MM.1S (cell line): ENCODE results near the gene CHRNE.

Experiments used
- CTCF ChIP-seq: fragments of 300-600 bp; sonication (generic); IDR thresholded peaks from 2 replicates; pipeline ENCODE4 v1.5.1; 2016; ENCODE audit warnings: antibody characterized with exemption, low read length, mixed read lengths
- EZH2 ChIP-seq: fragments of 300-600 bp; sonication (generic); optimal IDR thresholded peaks from 2 replicates; pipeline ENCODE3; 2017; ENCODE audit warnings: low read depth, mild to moderate bottlenecking, antibody characterized with exemption, low read length, mixed read lengths
- EZH2phosphoT487 ChIP-seq: fragments of 300-600 bp; sonication (generic); IDR thresholded peaks from 2 replicates; pipeline ENCODE4 v1.6.1; 2018; ENCODE audit warnings: antibody characterized with exemption, low read length

- TF ChIP-seq CTCF (no peak), EZH2 (no peak), EZH2phosphoT487 (no peak)
These were observed 29.1 kb upstream of the CHRNE start, which contains the start of gene GP1BA for GRCh38 chr17:4931963-4932362.
